Measurements from ENCODE around the gene DBF4B.
"Not testable (repeated sequence)": the region's sequence is repeated elsewhere in the genome, so short reads cannot be mapped to it uniquely, and the experiment has no call there.

The DBF4B gene

DNA sequence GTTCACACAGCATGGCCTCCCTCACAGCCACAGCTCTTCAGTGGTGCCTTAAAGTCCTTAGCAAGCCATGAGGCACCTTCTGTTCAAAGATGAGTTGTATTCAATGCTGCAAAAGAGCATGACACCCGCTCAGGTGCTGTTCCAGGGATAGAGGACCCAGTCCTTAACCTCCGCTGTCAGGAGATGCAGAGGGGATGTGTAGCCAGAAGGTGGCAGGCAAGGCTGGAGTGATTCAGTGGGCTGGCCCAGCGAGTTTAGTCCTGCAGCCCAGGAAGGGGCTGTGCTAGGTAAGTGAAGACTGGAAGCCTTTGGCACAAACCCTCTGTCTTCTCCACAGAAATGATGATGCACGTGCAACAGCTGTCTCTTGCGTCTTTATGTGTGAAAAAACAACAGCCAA lies 25.3 kb downstream of the DBF4B start:
- TF ChIP-seq POU2F2 (IDR thresholded peaks at IDR 0.05; ENCODE audit: low read depth, low read length) (no peak), TAF1 (IDR thresholded peaks at IDR 0.05; ENCODE audit: low read depth, low read length) (no peak)
- FAIRE-seq (peak; percentile 40), DNase-seq (ENCODE audit: insufficient read length, low spot score) (no peak)

DNA sequence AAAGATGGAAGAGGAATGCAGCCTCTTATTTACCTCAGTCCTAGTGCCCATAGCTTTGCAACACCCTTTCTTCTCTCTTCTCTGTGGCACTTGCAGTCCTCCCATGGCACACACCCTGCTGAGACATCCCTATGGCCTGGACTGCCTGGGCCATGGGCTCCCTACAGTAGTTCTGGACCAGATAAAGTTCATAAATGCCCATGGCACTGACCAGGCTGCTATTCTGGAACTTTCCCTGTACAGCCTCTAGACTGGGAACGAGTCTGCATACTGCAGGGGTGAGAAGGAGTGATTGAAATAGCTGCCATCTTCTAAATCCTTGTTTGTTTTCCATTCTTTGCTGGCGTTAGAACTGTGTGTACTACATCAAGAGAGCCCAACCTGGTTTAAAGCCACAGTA lies 25.8 kb downstream of the DBF4B start:
- DNase-seq (ENCODE audit: insufficient read length, low spot score) (no peak), FAIRE-seq (no peak)
- TF ChIP-seq POLR2A (IDR thresholded peaks at IDR 0.05; ENCODE audit: low read depth, low read length) (no peak), PAX5 (IDR thresholded peaks at IDR 0.05; ENCODE audit: insufficient read depth, low read length, severe bottlenecking) (no peak), SPI1 (IDR thresholded peaks at IDR 0.05; ENCODE audit: low read depth, low read length) (no peak), POU2F2 (IDR thresholded peaks at IDR 0.05; ENCODE audit: low read depth, low read length) (no peak), TAF1 (IDR thresholded peaks at IDR 0.05; ENCODE audit: low read depth, low read length) (no peak), POLR2AphosphoS5 (IDR thresholded peaks at IDR 0.05; ENCODE audit: low read depth, low read length) (no peak)

DNA sequence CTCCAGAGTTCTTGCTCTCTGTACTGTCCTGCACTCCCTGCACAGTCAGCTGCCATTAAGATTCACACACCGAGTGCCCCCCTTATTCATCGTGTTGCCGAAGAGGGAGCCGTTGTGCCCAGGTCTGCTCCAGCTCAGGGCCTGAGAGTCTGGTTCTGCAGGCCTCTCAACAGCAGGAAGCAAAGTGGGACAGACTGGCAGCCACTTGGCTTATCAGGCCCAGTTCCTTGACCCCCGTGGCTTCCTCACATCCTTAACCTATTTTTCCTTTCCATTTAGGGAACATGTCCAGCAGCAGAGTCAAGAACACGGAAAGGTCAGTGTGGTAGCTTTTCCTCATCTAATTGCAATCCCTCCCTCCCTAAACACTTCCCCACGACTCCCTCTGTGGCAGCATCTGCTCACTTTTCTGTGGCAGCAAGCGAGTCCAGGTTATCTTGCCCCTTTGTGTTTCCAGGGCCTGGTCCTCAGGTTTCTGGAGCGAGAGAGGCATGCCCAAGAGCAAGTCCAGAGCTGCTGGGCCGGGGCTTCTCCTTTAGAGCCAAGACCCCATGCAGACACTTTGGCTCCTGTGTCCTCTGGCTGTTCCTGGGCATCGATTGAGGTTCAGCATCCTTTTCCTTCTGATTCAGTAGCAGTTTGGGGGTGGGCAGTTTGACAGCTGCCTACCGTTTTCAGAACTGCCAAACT lies 28.2 kb downstream of the DBF4B start:
- no peak for TF ChIP-seq POLR2AphosphoS5 (IDR thresholded peaks at IDR 0.05; ENCODE audit: low read depth, low read length)
- no peak for TF ChIP-seq PAX5 (IDR thresholded peaks at IDR 0.05; ENCODE audit: insufficient read depth, low read length, severe bottlenecking)
- no peak for TF ChIP-seq POLR2A (IDR thresholded peaks at IDR 0.05; ENCODE audit: low read depth, low read length)
- TF ChIP-seq TAF1 (IDR thresholded peaks at IDR 0.05; ENCODE audit: low read depth, low read length) = no peak
- TF ChIP-seq POU2F2 (IDR thresholded peaks at IDR 0.05; ENCODE audit: low read depth, low read length) = no peak
- no peak for TF ChIP-seq SPI1 (IDR thresholded peaks at IDR 0.05; ENCODE audit: low read depth, low read length)
- DNase-seq (ENCODE audit: insufficient read length, low spot score) = no peak
- no peak for FAIRE-seq

DNA sequence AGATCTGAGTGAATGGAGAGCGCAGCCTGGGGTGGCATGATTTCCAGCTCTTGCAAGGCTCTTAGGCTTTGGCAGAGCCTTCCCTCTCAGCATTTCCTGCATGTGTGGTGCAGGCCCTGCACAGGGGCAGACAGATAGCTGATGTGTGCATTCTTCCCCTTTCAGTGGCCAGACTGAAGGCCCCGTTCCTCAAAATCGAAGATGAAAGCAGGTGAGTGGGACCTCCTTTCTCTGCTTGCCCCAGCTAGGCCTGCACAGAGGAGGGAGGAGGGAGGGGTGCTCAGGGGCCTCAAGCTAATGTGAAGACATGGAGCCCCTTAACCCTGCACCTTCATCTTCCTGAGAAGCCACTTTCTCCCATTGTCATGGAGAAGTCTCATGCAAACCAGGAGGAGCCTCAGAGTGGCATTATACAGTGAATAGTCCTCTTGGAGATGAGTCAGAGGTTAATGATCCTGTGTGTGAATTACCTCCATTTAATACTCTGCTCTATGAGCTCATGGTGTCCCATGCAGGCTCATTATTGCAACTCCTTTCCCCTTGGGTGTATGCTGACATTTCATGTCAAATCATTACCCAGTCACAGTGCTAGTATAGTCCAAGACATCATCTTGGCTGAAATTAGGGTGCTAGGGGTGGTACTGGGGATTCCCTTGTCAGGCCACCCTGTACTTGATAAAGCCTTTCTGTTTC lies 29.9 kb downstream of the DBF4B start:
- peak; percentile 5 for FAIRE-seq
- no peak for DNase-seq (ENCODE audit: insufficient read length, low spot score)
- no peak for TF ChIP-seq POLR2A (IDR thresholded peaks at IDR 0.05; ENCODE audit: low read depth, low read length)
- no peak for TF ChIP-seq POU2F2 (IDR thresholded peaks at IDR 0.05; ENCODE audit: low read depth, low read length)
- peak; percentile 72 for TF ChIP-seq SPI1 (IDR thresholded peaks at IDR 0.05; ENCODE audit: low read depth, low read length)
- no peak for TF ChIP-seq POLR2AphosphoS5 (IDR thresholded peaks at IDR 0.05; ENCODE audit: low read depth, low read length)
- no peak for TF ChIP-seq PAX5 (IDR thresholded peaks at IDR 0.05; ENCODE audit: insufficient read depth, low read length, severe bottlenecking)
- TF ChIP-seq TAF1 (IDR thresholded peaks at IDR 0.05; ENCODE audit: low read depth, low read length) = no peak

DNA sequence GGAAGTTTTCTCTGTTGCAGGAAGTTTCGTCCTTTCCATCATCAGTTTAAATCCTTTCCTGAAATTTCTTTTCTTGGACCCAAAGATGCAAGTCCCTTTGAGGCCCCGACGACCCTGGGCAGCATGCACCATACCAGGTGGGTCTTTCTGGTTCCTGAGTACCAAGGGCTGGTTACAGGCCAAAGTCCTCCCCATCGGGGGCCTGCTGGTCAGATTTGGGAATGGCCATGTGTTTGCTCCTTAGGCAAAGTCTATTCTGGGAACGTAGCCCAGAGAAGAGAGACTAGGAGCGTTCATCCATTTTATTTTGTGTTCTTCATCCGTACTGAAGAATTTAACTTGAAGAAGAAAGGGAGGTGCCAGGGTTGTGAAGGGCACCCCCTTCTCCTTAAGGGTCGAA lies 32.9 kb downstream of the DBF4B start:
- FAIRE-seq = no peak
- DNase-seq (ENCODE audit: insufficient read length, low spot score) = no peak
- TF ChIP-seq PAX5 (IDR thresholded peaks at IDR 0.05; ENCODE audit: insufficient read depth, low read length, severe bottlenecking) (no peak), POU2F2 (IDR thresholded peaks at IDR 0.05; ENCODE audit: low read depth, low read length) (no peak), POLR2A (IDR thresholded peaks at IDR 0.05; ENCODE audit: low read depth, low read length) (no peak), TAF1 (IDR thresholded peaks at IDR 0.05; ENCODE audit: low read depth, low read length) (no peak), POLR2AphosphoS5 (IDR thresholded peaks at IDR 0.05; ENCODE audit: low read depth, low read length) (no peak), SPI1 (IDR thresholded peaks at IDR 0.05; ENCODE audit: low read depth, low read length) (no peak)

DNA sequence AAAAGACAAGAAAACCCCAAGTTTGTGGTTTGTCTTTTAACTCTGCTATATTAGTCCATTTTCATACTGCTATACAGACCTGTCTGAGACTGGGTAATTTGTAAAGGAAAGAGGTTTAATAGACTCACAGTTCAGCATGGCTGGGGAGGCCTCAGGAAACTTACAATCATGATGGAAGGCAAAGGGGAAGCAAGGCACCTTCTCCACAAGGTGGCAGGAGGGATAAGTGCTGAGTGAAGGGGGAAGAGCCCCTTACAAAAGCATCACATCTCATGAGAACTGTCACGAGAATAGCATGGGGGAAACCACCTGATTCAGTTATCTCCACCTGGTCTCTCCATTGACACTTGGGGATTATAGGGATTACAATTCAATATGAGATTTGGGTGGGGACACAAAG lies 36.8 kb downstream of the DBF4B start:
- FAIRE-seq (no peak), DNase-seq (ENCODE audit: insufficient read length, low spot score) (no peak)
- TF ChIP-seq SPI1 (IDR thresholded peaks at IDR 0.05; ENCODE audit: low read depth, low read length) = no peak
- no peak for TF ChIP-seq POU2F2 (IDR thresholded peaks at IDR 0.05; ENCODE audit: low read depth, low read length)
- TF ChIP-seq POLR2AphosphoS5 (IDR thresholded peaks at IDR 0.05; ENCODE audit: low read depth, low read length) = no peak
- TF ChIP-seq POLR2A (IDR thresholded peaks at IDR 0.05; ENCODE audit: low read depth, low read length) = no peak
- no peak for TF ChIP-seq PAX5 (IDR thresholded peaks at IDR 0.05; ENCODE audit: insufficient read depth, low read length, severe bottlenecking)

DNA sequence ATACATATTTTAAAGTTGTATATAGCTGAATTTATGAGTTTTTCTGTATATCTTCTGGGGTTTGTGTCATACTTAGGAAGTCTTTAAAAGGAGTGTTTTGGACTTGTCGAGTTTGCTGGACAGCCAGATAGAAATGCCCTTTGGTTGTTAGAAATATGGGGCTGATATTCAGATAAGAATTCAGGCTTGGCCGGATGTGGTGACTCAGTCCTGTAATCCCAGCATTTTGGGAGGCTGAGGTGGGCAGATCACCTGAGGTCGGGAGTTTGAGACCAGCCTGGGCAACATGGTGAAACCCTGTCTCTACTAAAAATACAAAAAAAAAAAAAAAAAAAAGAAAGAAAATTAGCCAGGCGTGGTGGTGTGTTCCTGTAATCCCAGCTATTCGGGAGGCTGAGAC lies 37.3 kb downstream of the DBF4B start:
- not testable (repeated sequence) for DNase-seq (ENCODE audit: insufficient read length, low spot score); FAIRE-seq

DNA sequence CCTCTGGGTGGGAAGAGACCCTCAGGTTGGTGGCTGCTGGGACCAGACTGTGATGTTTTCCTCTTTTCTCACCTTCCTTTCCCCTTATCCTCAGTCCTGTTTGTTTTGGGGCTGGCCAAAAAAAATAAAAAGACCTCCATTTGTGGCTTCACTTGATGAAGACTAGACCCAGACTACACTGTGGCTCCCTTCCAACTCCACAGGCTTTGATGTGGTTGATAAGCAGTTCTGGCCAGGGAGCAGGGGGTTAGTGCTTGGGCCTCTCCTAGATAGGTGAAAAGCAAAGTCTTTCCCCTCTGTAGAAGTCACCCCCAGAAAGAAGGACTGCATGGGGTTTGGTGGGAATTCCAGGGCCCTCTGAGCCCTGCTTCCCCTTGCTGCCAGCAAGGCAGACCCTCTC lies 39.1 kb downstream of the DBF4B start:
- TF ChIP-seq POU2F2 (IDR thresholded peaks at IDR 0.05; ENCODE audit: low read depth, low read length) = no peak
- TF ChIP-seq SPI1 (IDR thresholded peaks at IDR 0.05; ENCODE audit: low read depth, low read length) = no peak
- TF ChIP-seq PAX5 (IDR thresholded peaks at IDR 0.05; ENCODE audit: insufficient read depth, low read length, severe bottlenecking) = no peak
- TF ChIP-seq POLR2AphosphoS5 (IDR thresholded peaks at IDR 0.05; ENCODE audit: low read depth, low read length) = no peak
- TF ChIP-seq POLR2A (IDR thresholded peaks at IDR 0.05; ENCODE audit: low read depth, low read length) = no peak
- TF ChIP-seq TAF1 (IDR thresholded peaks at IDR 0.05; ENCODE audit: low read depth, low read length) = no peak
- no peak for FAIRE-seq
- DNase-seq (ENCODE audit: insufficient read length, low spot score) = no peak

DNA sequence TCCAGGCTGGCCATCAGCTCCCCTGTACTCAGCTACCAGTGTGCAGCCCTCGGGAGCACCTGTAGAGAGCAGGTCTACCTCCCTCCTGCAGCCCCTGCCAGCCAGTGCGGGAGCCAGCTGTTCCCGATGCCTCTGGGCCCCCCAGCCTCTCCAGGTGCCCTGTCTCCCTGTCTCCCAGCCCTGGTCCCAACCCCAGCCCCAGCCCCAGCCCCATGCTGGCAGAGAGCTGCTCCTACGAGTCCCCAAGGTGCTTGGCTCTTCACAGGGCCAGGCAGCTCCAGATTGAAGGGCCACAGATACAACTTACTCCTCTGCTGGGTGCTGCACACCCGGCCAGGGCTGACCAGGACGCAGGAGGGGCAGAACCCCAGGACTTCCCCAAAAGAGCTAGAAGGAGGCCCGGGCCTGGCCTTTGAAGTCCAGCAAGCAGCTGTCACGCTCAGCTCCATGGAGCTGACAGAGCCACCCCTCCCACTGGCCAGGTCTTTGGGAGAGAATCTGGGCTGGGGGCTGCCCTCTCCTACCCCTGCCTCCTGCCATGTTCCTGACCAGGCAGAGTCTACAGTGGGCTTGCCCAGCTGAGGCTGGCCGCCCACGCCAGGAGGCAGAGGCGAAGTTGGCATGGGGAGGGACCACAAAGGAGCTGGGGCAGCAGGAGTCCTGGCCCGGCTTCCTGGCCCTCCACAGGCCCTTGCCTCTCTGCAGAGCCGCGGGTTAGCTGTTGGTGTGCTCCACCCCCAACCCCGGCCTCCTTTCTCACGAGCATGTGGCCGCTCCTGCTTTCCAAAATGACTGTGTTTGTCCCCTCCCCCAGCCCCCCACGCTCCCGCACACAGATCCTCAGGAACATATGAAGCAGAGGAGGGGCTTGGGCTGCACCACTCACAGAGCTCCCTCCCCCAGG lies 40.9 kb downstream of the DBF4B start:
- no peak for DNase-seq (ENCODE audit: insufficient read length, low spot score)
- FAIRE-seq = no peak
- TF ChIP-seq POLR2AphosphoS5 (IDR thresholded peaks at IDR 0.05; ENCODE audit: low read depth, low read length) (no peak), PAX5 (IDR thresholded peaks at IDR 0.05; ENCODE audit: insufficient read depth, low read length, severe bottlenecking) (no peak), SPI1 (IDR thresholded peaks at IDR 0.05; ENCODE audit: low read depth, low read length) (no peak), POLR2A (IDR thresholded peaks at IDR 0.05; ENCODE audit: low read depth, low read length) (no peak), POU2F2 (IDR thresholded peaks at IDR 0.05; ENCODE audit: low read depth, low read length) (no peak), TAF1 (IDR thresholded peaks at IDR 0.05; ENCODE audit: low read depth, low read length) (no peak)
